GM03348 (cell line): ENCODE results near the gene RAD9B.
A peak's percentile ranks its signal among the peaks of the same experiment; 100 is the strongest.
"Not testable (repeated sequence)": the region's sequence is repeated elsewhere in the genome, so short reads cannot be mapped to it uniquely, and the experiment has no call there.

Experiments
- DNase-seq: peaks from one replicate; pipeline ENCODE4 v3.0.0; 2012; ENCODE audit warnings: low spot score

RAD9B gene

GRCh38 chr12:110501752-110502738 is at the start of gene RAD9B, which contains the start of gene VPS29:
Gene RAD9B (plus strand): TSS chr12:110502331. CDS start chr12:110502338, 7 bp downstream.
Gene VPS29 (minus strand): TSS chr12:110502111. CDS start chr12:110502051, 60 bp downstream.
- peak; percentile 94 for DNase-seq

- DNase-seq: no peak
Observed at GRCh38 chr12:110453569-110454296, 48.4 kb upstream of the RAD9B start.

GRCh38 chr12:110458756-110459155 is 43.4 kb upstream of the RAD9B start:
- DNase-seq: no peak

- DNase-seq: not testable (repeated sequence)
Observed at GRCh38 chr12:110461189-110461588, 40.9 kb upstream of the RAD9B start.

- DNase-seq: no peak
Observed at GRCh38 chr12:110465024-110465423, 37.1 kb upstream of the RAD9B start.

- DNase-seq: not testable (repeated sequence)
Observed at GRCh38 chr12:110465765-110466164, 36.4 kb upstream of the RAD9B start.

- DNase-seq: no peak
Observed at GRCh38 chr12:110466791-110467190, 35.3 kb upstream of the RAD9B start.

GRCh38 chr12:110467847-110468213 is 34.3 kb upstream of the RAD9B start:
- DNase-seq: no peak

GRCh38 chr12:110468214-110469048 is 33.7 kb upstream of the RAD9B start, which contains the start of the genes FAM216A and GPN3:
Gene FAM216A (plus strand): TSS chr12:110468845. CDS start chr12:110468876, 31 bp downstream.
Gene GPN3 (minus strand): TSS chr12:110468257. CDS start chr12:110468203, 54 bp downstream.
- DNase-seq: peak; percentile 96

- DNase-seq: no peak
Observed at GRCh38 chr12:110475426-110475825, 26.7 kb upstream of the RAD9B start.

GRCh38 chr12:110498984-110499706 is 3.0 kb upstream of the RAD9B start:
- peak; percentile 37 for DNase-seq

- DNase-seq: peak; percentile 47
Observed at GRCh38 chr12:110501399-110501751, 756 bp upstream of the RAD9B start.

GRCh38 chr12:110503432-110503831 is 1.3 kb downstream of the RAD9B start:
- DNase-seq: no peak

GRCh38 chr12:110505332-110505731 is 3.2 kb downstream of the RAD9B start:
- DNase-seq: no peak

- no peak for DNase-seq
Observed at GRCh38 chr12:110508071-110508586, 6.0 kb downstream of the RAD9B start.

- no peak for DNase-seq
Observed at GRCh38 chr12:110513842-110514241, 11.7 kb downstream of the RAD9B start.

GRCh38 chr12:110514363-110514762 is 12.2 kb downstream of the RAD9B start:
- DNase-seq: no peak

- no peak for DNase-seq
Observed at GRCh38 chr12:110516995-110517394, 14.9 kb downstream of the RAD9B start.

- not testable (repeated sequence) for DNase-seq
Observed at GRCh38 chr12:110518014-110518413, 15.9 kb downstream of the RAD9B start.

GRCh38 chr12:110520876-110521712 is 19.0 kb downstream of the RAD9B start:
- DNase-seq: not testable (repeated sequence)
